H1 (cell line): ENCODE data around the gene PIANP. TPM values are rescaled to one million over a fixed set of nuclear protein-coding genes. Genes with fewer than 3 reads are reported as not detected.

ENCODE experiments used
- CTCF ChIA-PET: fragments of 300-600 bp; sonication (Branson Sonifier 250); formaldehyde crosslinking; loops from one replicate; lab custom pipeline; 2021; ENCODE audit not compliant: partially characterized antibody; lab: Charles Lee
- POLR2A ChIA-PET: fragments of 300-600 bp; sonication (Branson Sonifier 250); formaldehyde crosslinking; loops from one replicate; lab custom pipeline; 2021; ENCODE audit warnings: inconsistent platforms; ENCODE audit not compliant: partially characterized antibody; lab: Charles Lee
- DNase-seq, 2 experiments: peaks; one replicate each; pipeline versions ENCODE4 v3.0.0 to v3.0.0-alpha.2; 2010 to 2022; ENCODE audit warnings: low spot score in 2 of 2, low read depth in 1 of 2, mixed read lengths in 1 of 2
- FAIRE-seq: peaks from 2 replicates; lab custom pipeline; 2011; peaks lifted over from hg19 to GRCh38; lab: Jason Lieb, UNC
- H2AFZ ChIP-seq: 2 replicates; pipeline ENCODE4 v1.8.1; 2012; ENCODE audit warnings: low read length, inconsistent platforms
- H2AK5ac ChIP-seq: 2 replicates; pipeline ENCODE4 v1.6.1; 2013; ENCODE audit warnings: low read depth, low read length
- H2BK120ac ChIP-seq: replicated peaks from 2 replicates; pipeline ENCODE3; 2013; ENCODE audit warnings: low read depth, low read length, inconsistent platforms
- H2BK12ac ChIP-seq: 2 replicates; pipeline ENCODE4 v1.6.1; 2013; ENCODE audit warnings: low read depth, low read length
- H2BK15ac ChIP-seq: 2 replicates; pipeline ENCODE4 v1.6.1; 2013; ENCODE audit warnings: low read length
- H2BK20ac ChIP-seq: 2 replicates; pipeline ENCODE4 v1.6.1; 2013; ENCODE audit warnings: low read length
- H2BK5ac ChIP-seq: 2 replicates; pipeline ENCODE4 v1.6.1; 2013; ENCODE audit warnings: low read depth, low read length
- H3K14ac ChIP-seq: 2 replicates; pipeline ENCODE4 v1.6.1; 2013; ENCODE audit warnings: inconsistent platforms; ENCODE audit not compliant: insufficient read length
- H3K18ac ChIP-seq: 2 replicates; pipeline ENCODE4 v1.6.1; 2013; ENCODE audit warnings: low read length; ENCODE audit errors: extremely low read depth
- H3K23ac ChIP-seq: 2 replicates; pipeline ENCODE4 v1.6.1; 2013; ENCODE audit warnings: inconsistent platforms; ENCODE audit not compliant: insufficient read length
- H3K23me2 ChIP-seq: 2 replicates; pipeline ENCODE4 v1.6.1; 2013; ENCODE audit warnings: low read depth, low read length
- H3K27ac ChIP-seq: 2 replicates; pipeline ENCODE4 v1.6.1; 2011; ENCODE audit warnings: low read depth, low read length, inconsistent platforms
- H3K27me3 ChIP-seq, 4 experiments: replicated peaks in 1 of 4; 1 replicate in 1 of 4; 2 replicates in 3 of 4; pipeline versions ENCODE4 v1.6.1 to v1.8.1; 2011 to 2013; ENCODE audit warnings: low read length in 3 of 4, mild to moderate bottlenecking in 3 of 4, inconsistent platforms in 2 of 4, mixed read lengths in 2 of 4, moderate library complexity in 1 of 4; ENCODE audit not compliant: control insufficient read depth in 3 of 4, insufficient read depth in 3 of 4; ENCODE audit errors: extremely low read depth in 1 of 4
- H3K36me3 ChIP-seq, 4 experiments: 2 replicates each; pipeline versions ENCODE4 v1.6.1 to v1.8.1; 2011 to 2013; ENCODE audit warnings: mild to moderate bottlenecking in 4 of 4, low read length in 3 of 4, moderate library complexity in 2 of 4, control low read depth in 1 of 4, inconsistent platforms in 1 of 4; ENCODE audit not compliant: insufficient read depth in 4 of 4, control insufficient read depth in 2 of 4
- H3K4ac ChIP-seq: replicated peaks from 2 replicates; pipeline ENCODE3; 2013; ENCODE audit warnings: low read length, low read depth, mixed read lengths, inconsistent platforms; ENCODE audit not compliant: insufficient read length
- H3K4me1 ChIP-seq, 4 experiments: replicated peaks in 1 of 4; 1 replicate in 1 of 4; 2 replicates in 3 of 4; pipeline versions ENCODE4 v1.6.1 to v1.8.1; 2011 to 2013; ENCODE audit warnings: low read length in 3 of 4, inconsistent platforms in 2 of 4, mixed read lengths in 1 of 4; ENCODE audit not compliant: insufficient read depth in 4 of 4, control insufficient read depth in 3 of 4
- H3K4me2 ChIP-seq, 2 experiments: 2 replicates each; pipeline versions ENCODE4 v1.6.1 to v1.8.1; 2011 to 2013; ENCODE audit warnings: low read depth in 2 of 2, low read length in 2 of 2, control low read depth in 1 of 2, inconsistent platforms in 1 of 2, mild to moderate bottlenecking in 1 of 2; ENCODE audit not compliant: insufficient read depth in 1 of 2
- H3K4me3 ChIP-seq, 4 experiments: fragments of 200-600, 300-600 bp in 1 of 4; sonication (generic), shearing (Covaris generic), sonication (Bioruptor Twin) in 1 of 4; 2 replicates each; pipeline versions ENCODE4 v1.5.1 to v1.8.1; 2011 to 2016; ENCODE audit warnings: low read length in 4 of 4, low read depth in 3 of 4, control low read depth in 2 of 4, inconsistent platforms in 2 of 4, mild to moderate bottlenecking in 2 of 4, mixed read lengths in 1 of 4, moderate library complexity in 1 of 4; ENCODE audit not compliant: insufficient read depth in 2 of 4; ENCODE audit errors: extremely low read depth in 1 of 4
- H3K56ac ChIP-seq: replicated peaks from 2 replicates; pipeline ENCODE3; 2013; ENCODE audit warnings: low read depth, mild to moderate bottlenecking, mixed read lengths, low read length, inconsistent platforms; ENCODE audit not compliant: insufficient read length
- H3K79me1 ChIP-seq: 2 replicates; pipeline ENCODE4 v1.6.1; 2013; ENCODE audit warnings: low read depth, low read length, control low read depth
- H3K79me2 ChIP-seq, 2 experiments: 2 replicates each; pipeline versions ENCODE4 v1.6.1 to v1.8.1; 2012 to 2013; ENCODE audit warnings: low read length in 2 of 2, mild to moderate bottlenecking in 2 of 2, inconsistent platforms in 1 of 2; ENCODE audit not compliant: insufficient read depth in 2 of 2, control insufficient read depth in 1 of 2
- H3K9ac ChIP-seq, 4 experiments: replicated peaks in 1 of 4; 1 replicate in 1 of 4; 2 replicates in 3 of 4; pipeline versions ENCODE4 v1.6.1 to v1.8.1; 2011 to 2013; ENCODE audit warnings: low read depth in 3 of 4, low read length in 3 of 4, control low read depth in 2 of 4, mild to moderate bottlenecking in 2 of 4, moderate library complexity in 2 of 4, inconsistent platforms in 1 of 4; ENCODE audit errors: extremely low read depth in 1 of 4
- H3K9me3 ChIP-seq, 2 experiments: 2 replicates each; pipeline versions ENCODE4 v1.6.1 to v1.8.1; 2012 to 2013; ENCODE audit warnings: mild to moderate bottlenecking in 2 of 2, moderate library complexity in 2 of 2, control low read depth in 1 of 2, inconsistent platforms in 1 of 2, low read depth in 1 of 2, low read length in 1 of 2, mixed read lengths in 1 of 2; ENCODE audit not compliant: insufficient read depth in 2 of 2
- H4K20me1 ChIP-seq, 2 experiments: replicated peaks in 1 of 2; 2 replicates each; pipeline versions ENCODE3 to v1.8.1; 2011 to 2013; ENCODE audit warnings: inconsistent platforms in 2 of 2, low read length in 2 of 2, mild to moderate bottlenecking in 1 of 2; ENCODE audit not compliant: insufficient read depth in 2 of 2, control insufficient read depth in 1 of 2
- H4K5ac ChIP-seq: 2 replicates; pipeline ENCODE4 v1.6.1; 2013; ENCODE audit warnings: low read length, low read depth, mixed read lengths, inconsistent platforms; ENCODE audit not compliant: insufficient read length
- H4K8ac ChIP-seq: 2 replicates; pipeline ENCODE4 v1.8.0; 2013; ENCODE audit warnings: mild to moderate bottlenecking, moderate library complexity, low read length, inconsistent platforms; ENCODE audit not compliant: insufficient read depth; ENCODE audit errors: extremely low read depth
- H4K91ac ChIP-seq: replicated peaks from 2 replicates; pipeline ENCODE3; 2013; ENCODE audit warnings: low read length, mixed read lengths, inconsistent platforms; ENCODE audit not compliant: insufficient read length
- CBX8 ChIP-seq: fragments of 300-800, 300-1000 bp; sonication (generic); IDR thresholded peaks from 2 replicates; pipeline ENCODE4 v1.7.1; 2016; ENCODE audit warnings: low read depth, low read length, borderline replicate concordance
- CHD2 ChIP-seq: IDR thresholded peaks from 2 replicates; pipeline ENCODE4 v1.6.1; 2012; ENCODE audit warnings: low read length, improper control_type of control experiment
- GTF2F1 ChIP-seq: IDR thresholded peaks from 2 replicates; pipeline ENCODE4 v1.6.1; 2012; ENCODE audit warnings: low read depth, low read length, improper control_type of control experiment, borderline replicate concordance
- KDM1A ChIP-seq: fragments of 200-600, 300-600 bp; sonication (generic); IDR thresholded peaks from 2 replicates; pipeline ENCODE4 v1.7.1; 2016; ENCODE audit warnings: mild to moderate bottlenecking, low read length, borderline replicate concordance
- NANOG ChIP-seq: IDR thresholded peaks from 2 replicates; pipeline ENCODE4 v1.6.1; 2011; ENCODE audit warnings: low read length, low read depth, mild to moderate bottlenecking, inconsistent platforms; ENCODE audit not compliant: insufficient read depth, poor library complexity, severe bottlenecking
- NRF1 ChIP-seq: IDR thresholded peaks from 2 replicates; pipeline ENCODE4 v1.6.1; 2011; ENCODE audit warnings: mild to moderate bottlenecking, low read depth, low read length, improper control_type of control experiment
- PHF8 ChIP-seq: fragments of 200-600 bp; sonication (generic); conservative IDR thresholded peaks from 2 replicates; pipeline ENCODE4 v1.7.1; 2012; ENCODE audit warnings: low read depth, mild to moderate bottlenecking, inconsistent platforms, low read length, moderate library complexity
- POU5F1 ChIP-seq: IDR thresholded peaks from 2 replicates; pipeline ENCODE4 v1.6.1; 2011; ENCODE audit warnings: low read depth, mild to moderate bottlenecking, low read length, moderate library complexity
- SIRT6 ChIP-seq: IDR thresholded peaks from one replicate; pipeline ENCODE4 v1.7.1; 2012; ENCODE audit warnings: low read length, inconsistent platforms
- TEAD4 ChIP-seq: IDR thresholded peaks from 2 replicates; pipeline ENCODE4 v1.6.1; 2012; ENCODE audit warnings: low read depth, low read length, inconsistent platforms, mixed read lengths
- YY1 ChIP-seq: IDR thresholded peaks from 2 replicates; pipeline ENCODE4 v1.6.1; 2011; ENCODE audit warnings: low read depth, mild to moderate bottlenecking, low read length
- WGBS, 2 experiments: shearing (Covaris generic) in 1 of 2; methylation state at CpG; one replicate each; pipeline versions ENCODE4 v1.1.6 to v1.1.7; 2013 to 2015; ENCODE audit warnings: low lambda C conversion rate in 2 of 2, mixed read lengths in 2 of 2, inconsistent platforms in 1 of 2, low coverage in 1 of 2, missing lambda C conversion rate in 1 of 2; ENCODE audit not compliant: insufficient replicate concordance in 2 of 2, insufficient coverage in 1 of 2, insufficient read length in 1 of 2; ENCODE audit errors: extremely low coverage in 1 of 2, missing lambda C conversion rate in 1 of 2; 5-methylcytosine and 5-hydroxymethylcytosine counted together
- polyA plus RNA-seq, 7 experiments: library from polyadenylated mRNA; depleted of rRNA in 3 of 7; stranded (reverse) in 5 of 7; unstranded in 2 of 7; fragments of >200 nt in 5 of 7; fragments of 200-250 nt in 2 of 7; gene quantifications; 1 replicate in 5 of 7; 2 replicates in 1 of 7; 4 replicates in 1 of 7; pipeline versions ENCODE4 v1.2.1 to v1.2.3, GENCODE V29; 2011 to 2013; ENCODE audit warnings: missing spikeins in 2 of 7, mixed read lengths in 2 of 7
- total RNA-seq: library from RNA; stranded (reverse); fragmentation: NEBNext Ultra II Directional; extraction: Animal tissue kit (Norgen Biotek cat#: 25700); gene quantifications from 2 replicates; pipeline ENCODE4 v1.2.1, GENCODE V29; 2021

PIANP gene
- total and polyA plus RNA-seq, 2 of the 8 experiments (the other 6 are each of a cell fraction or from before 2014, with no cell fraction given) = 6.3 to 9.8 TPM

GRCh38 chr12:6662906-6663742 lies 37.5 kb downstream of the PIANP start, which contains the start of gene ING4:
Gene ING4, minus strand, starts transcription at chr12:6663119. Its CDS starts 18 bp downstream, at chr12:6663101.
- Histone ChIP-seq H4K8ac (peak within 1 kb of the TSS; percentile 96; the same call in 1 of the 2 replicates), H3K79me1 (no peaks in the 10 kb centered on the region), H2AFZ (peak within 1 kb of the TSS; percentile 84), H3K4me1 (peaks cover 0 to 4% (median 0%) of the 10 kb centered on the region in 4 experiments; a peak in 1 of 7 replicates), H3K9ac (peak within 1 kb of the TSS; percentile 76 to 97 (median 80)), H3K4me2 (peak within 1 kb of the TSS; percentile 83 to 90), H3K27ac (peak within 1 kb of the TSS; percentile 80), H3K79me2 (peaks cover 0 to 11% of the 10 kb centered on the region in 2 experiments; a peak in 3 of 4 replicates), H3K36me3 (peaks cover 4 to 17% (median 9%) of the 10 kb centered on the region in 4 experiments; a peak in 7 of 8 replicates), H3K18ac (no peak within 1 kb of the TSS), H3K23ac (no peak within 1 kb of the TSS), H3K23me2 (peaks cover 6% of the 10 kb centered on the region), H2BK20ac (no peak within 1 kb of the TSS), H3K4me3 (peak within 1 kb of the TSS; percentile 72 to 90 (median 82)), H4K20me1 (no peaks in the 10 kb centered on the region), H3K27me3 (no peaks in the 10 kb centered on the region), H3K14ac (no peak within 1 kb of the TSS), H2BK120ac (no peak within 1 kb of the TSS), H3K9me3 (no peaks in the 10 kb centered on the region), H2BK15ac (peak within 1 kb of the TSS; percentile 13; the same call in 1 of the 2 replicates), H2BK12ac (no peak within 1 kb of the TSS; the same call in 1 of the 2 replicates), H2BK5ac (peak within 1 kb of the TSS; percentile 72), H2AK5ac (0 out of 2 replicates have a peak within 1 kb of the TSS, but pooled peaks have one; percentile 46), H3K56ac (no peak within 1 kb of the TSS), H4K5ac (peak within 1 kb of the TSS; percentile 57), H4K91ac (peak within 1 kb of the TSS; percentile 49), H3K4ac (peak within 1 kb of the TSS; percentile 94)
- FAIRE-seq = peak; percentile 93
- peak; percentile 88 to 95 for DNase-seq
- 3% methylated on average over 37 of the region's 37 CpGs; no CpG with 5 or more reads in 1 of the 2 experiments for WGBS, 2 experiments
- ChIA-PET CTCF (interaction anchor here (1.0 to 6.9 kb wide), 4 partner anchors 28 to 117 kb away, joined by 3 to 55 read pairs (median 10); partner anchors contain the start of genes COPS7A and ZNF384), POLR2A (interaction anchor here (1.0 to 5.9 kb wide), 6 partner anchors 18 to 61 kb away, joined by 3 to 72 read pairs (median 10); partner anchors contain the start of genes COPS7A and ZNF384)
- TF ChIP-seq NANOG = no peak
- no peak for TF ChIP-seq NRF1
- TF ChIP-seq TEAD4 = peak; percentile 68
- peak; percentile 37; the same call in 1 of the 2 replicates for TF ChIP-seq CHD2
- TF ChIP-seq CBX8 = no peak
- no peak for TF ChIP-seq POU5F1
- peak; percentile 98 for TF ChIP-seq YY1
- TF ChIP-seq SIRT6 = peak; percentile 96
- TF ChIP-seq PHF8 = peak; percentile 75
- peak; percentile 94; the same call in 1 of the 2 replicates for TF ChIP-seq GTF2F1
- no peak for TF ChIP-seq KDM1A
